SK-N-SH (cell line): Measurements from ENCODE around the gene C1QC. TPM values are rescaled to one million over a fixed set of nuclear protein-coding genes. Genes with fewer than 3 reads are reported as not detected.
A peak's percentile ranks its signal among the peaks of the same experiment; 100 is the strongest.

Source experiments
- CTCF ChIA-PET: fragments of 300-600, 350-600 bp; formaldehyde crosslinking; extraction: SDS; loops from one replicate; lab custom pipeline; 2021; lab: Yijun Ruan, JAX
- POLR2A ChIA-PET: fragments of 350-600 bp; sonication (Branson Sonifier 250); formaldehyde crosslinking; extraction: SDS; loops from one replicate; lab custom pipeline; 2020; ENCODE audit warnings: antibody characterized with exemption, inconsistent platforms; lab: Yijun Ruan, JAX
- DNase-seq: peaks from one replicate; pipeline ENCODE4 v3.0.0; 2012
- H2AFZ ChIP-seq: fragments of 200-600 bp; sonication (generic); 2 replicates; pipeline ENCODE4 v1.8.1; 2016; ENCODE audit warnings: antibody characterized with exemption, mild to moderate bottlenecking, low read depth
- H3F3A ChIP-seq: fragments of 200-600 bp; sonication (generic); replicated peaks from 2 replicates; pipeline ENCODE3; 2016; ENCODE audit warnings: antibody characterized with exemption, mild to moderate bottlenecking; ENCODE audit not compliant: insufficient read depth
- H3K27ac ChIP-seq, 2 experiments: fragments of 200-500 bp in 1 of 2; fragments of 200-600 bp in 1 of 2; sonication (Bioruptor generic) in 1 of 2; sonication (generic), shearing (Covaris generic) in 1 of 2; 2 replicates each; pipeline versions ENCODE4 v1.5.1 to v1.6.1; 2014 to 2016; ENCODE audit warnings: low read depth in 2 of 2, inconsistent platforms in 1 of 2, low read length in 1 of 2, mild to moderate bottlenecking in 1 of 2, mixed read lengths in 1 of 2
- H3K27me3 ChIP-seq: fragments of 200-600 bp; sonication (generic), shearing (Covaris generic); 2 replicates; pipeline ENCODE4 v1.6.1; 2016; ENCODE audit warnings: mixed run types; ENCODE audit not compliant: insufficient read depth
- H3K36me3 ChIP-seq, 2 experiments: fragments of 200-500 bp in 1 of 2; fragments of 200-600 bp in 1 of 2; sonication (Bioruptor generic) in 1 of 2; sonication (generic) in 1 of 2; replicated peaks in 1 of 2; 2 replicates each; pipeline versions ENCODE3 to v1.5.1; 2014 to 2016; ENCODE audit warnings: low read length in 1 of 2, mild to moderate bottlenecking in 1 of 2; ENCODE audit not compliant: insufficient read depth in 2 of 2, control insufficient read depth in 1 of 2
- H3K4me1 ChIP-seq, 2 experiments: fragments of 200-500 bp in 1 of 2; fragments of 200-600 bp in 1 of 2; sonication (Bioruptor generic) in 1 of 2; sonication (generic), shearing (Covaris generic) in 1 of 2; 2 replicates each; pipeline versions ENCODE4 v1.5.1 to v1.6.1; 2014 to 2016; ENCODE audit warnings: low read depth in 1 of 2, low read length in 1 of 2, mixed run types in 1 of 2; ENCODE audit not compliant: insufficient read depth in 2 of 2, control insufficient read depth in 1 of 2
- H3K4me2 ChIP-seq: fragments of 200-600 bp; sonication (generic), shearing (Covaris generic); 2 replicates; pipeline ENCODE4 v1.6.1; 2017; ENCODE audit warnings: mixed run types
- H3K4me3 ChIP-seq, 2 experiments: fragments of 200-500 bp in 1 of 2; fragments of 200-600 bp in 1 of 2; sonication (Bioruptor generic) in 1 of 2; sonication (generic), shearing (Covaris generic) in 1 of 2; 2 replicates each; pipeline versions ENCODE4 v1.5.1 to v1.8.1; 2014 to 2016; ENCODE audit warnings: low read depth in 2 of 2, inconsistent platforms in 1 of 2, low read length in 1 of 2, mild to moderate bottlenecking in 1 of 2, mixed read lengths in 1 of 2, moderate library complexity in 1 of 2
- H3K79me2 ChIP-seq: fragments of 200-600 bp; sonication (generic); 2 replicates; pipeline ENCODE4 v1.8.1; 2017; ENCODE audit warnings: mild to moderate bottlenecking; ENCODE audit not compliant: insufficient read depth
- H3K9ac ChIP-seq: fragments of 200-600 bp; sonication (generic); 2 replicates; pipeline ENCODE4 v1.6.1; 2017; ENCODE audit warnings: mixed run types
- H3K9me2 ChIP-seq: fragments of 200-600 bp; sonication (generic); 2 replicates; pipeline ENCODE4 v1.6.1; 2017; ENCODE audit warnings: mixed run types
- H3K9me3 ChIP-seq: fragments of 200-600 bp; sonication (generic); 2 replicates; pipeline ENCODE4 v1.6.1; 2017; ENCODE audit warnings: mixed run types, mild to moderate bottlenecking, moderate library complexity
- H4K20me1 ChIP-seq: fragments of 200-600 bp; sonication (generic); 2 replicates; pipeline ENCODE4 v1.6.1; 2017; ENCODE audit warnings: mild to moderate bottlenecking, mixed run types; ENCODE audit not compliant: insufficient read depth
- CHD2 ChIP-seq: fragments of 150-350 bp; IDR thresholded peaks from 2 replicates; pipeline ENCODE4 v1.6.1; 2018; ENCODE audit warnings: low read length; ENCODE audit not compliant: partially characterized antibody
- CTCF ChIP-seq: fragments of 200-600 bp; sonication (generic); IDR thresholded peaks from 2 replicates; pipeline ENCODE4 v1.6.1; 2017; ENCODE audit warnings: antibody characterized with exemption, mild to moderate bottlenecking, moderate library complexity
- FOSL2 ChIP-seq: IDR thresholded peaks from 2 replicates; pipeline ENCODE4 v1.4.0; 2012; ENCODE audit warnings: low read depth, mild to moderate bottlenecking, moderate library complexity, borderline replicate concordance
- FOXJ3 ChIP-seq: sonication (generic); formaldehyde crosslinking; IDR thresholded peaks from 2 replicates; pipeline ENCODE4 v1.5.1; 2020; ENCODE audit warnings: mild to moderate bottlenecking, missing genetic modification reagents
- FOXM1 ChIP-seq: IDR thresholded peaks from 2 replicates; pipeline ENCODE4 v1.4.0; 2012; ENCODE audit warnings: low read depth, mild to moderate bottlenecking
- IRF3 ChIP-seq: fragments of 150-350 bp; IDR thresholded peaks from 2 replicates; pipeline ENCODE4 v1.6.1; 2016; ENCODE audit warnings: mild to moderate bottlenecking, low read depth, low read length
- JUND ChIP-seq: IDR thresholded peaks from 2 replicates; pipeline ENCODE4 v1.4.0; 2012
- MAX ChIP-seq: IDR thresholded peaks from 2 replicates; pipeline ENCODE4 v1.4.0; 2012; ENCODE audit warnings: low read depth
- MEF2A ChIP-seq: IDR thresholded peaks from 2 replicates; pipeline ENCODE4 v1.4.0; 2012; ENCODE audit warnings: low read depth, borderline replicate concordance
- NRF1 ChIP-seq: IDR thresholded peaks from 2 replicates; pipeline ENCODE4 v1.6.1; 2012; ENCODE audit warnings: low read depth, mild to moderate bottlenecking, low read length
- RFX5 ChIP-seq: IDR thresholded peaks from 2 replicates; pipeline ENCODE4 v1.6.1; 2012; ENCODE audit warnings: mild to moderate bottlenecking, improper control_type of control experiment, low read length
- RXRA ChIP-seq: IDR thresholded peaks from 2 replicates; pipeline ENCODE4 v1.4.0; 2012; ENCODE audit warnings: low read depth, mild to moderate bottlenecking, borderline replicate concordance
- SMC3 ChIP-seq: IDR thresholded peaks from 2 replicates; pipeline ENCODE4 v1.6.1; 2012; ENCODE audit warnings: low read depth, low read length, improper control_type of control experiment
- TCF12 ChIP-seq: IDR thresholded peaks from 2 replicates; pipeline ENCODE4 v1.4.0; 2012
- USF1 ChIP-seq: IDR thresholded peaks from 2 replicates; pipeline ENCODE4 v1.4.0; 2012; ENCODE audit warnings: low read depth, borderline replicate concordance
- USF2 ChIP-seq: fragments of 150-350 bp; IDR thresholded peaks from 2 replicates; pipeline ENCODE4 v1.6.1; 2017; ENCODE audit warnings: antibody characterized with exemption, low read length, low read depth, borderline replicate concordance
- YY1 ChIP-seq: IDR thresholded peaks from 2 replicates; pipeline ENCODE4 v1.4.0; 2012; ENCODE audit warnings: low read depth, mild to moderate bottlenecking
- WGBS: methylation state at CpG from one replicate; pipeline ENCODE4 v1.1.6; 2017; ENCODE audit warnings: low lambda C conversion rate; 5-methylcytosine and 5-hydroxymethylcytosine counted together
- polyA plus RNA-seq, 3 experiments: library from polyadenylated mRNA; depleted of rRNA; stranded (reverse); fragments of >200 nt; gene quantifications; 2 replicates each; pipeline ENCODE4 v1.2.3, GENCODE V29; 2012

Gene C1QC
- polyA plus RNA-seq, 1 of the 3 experiments (the other 2 are of a cell fraction) = not detected

GRCh38 chr1:22671999-22672398, 28.6 kb downstream of the C1QC start:
- Histone ChIP-seq H2AFZ (no peak overlapping the region), H3K4me3 (no peak overlapping the region), H3F3A (no peaks in the 10 kb centered on the region), H3K4me1 (no peaks in the 10 kb centered on the region; a peak in 1 of 4 replicates), H3K27me3 (peaks cover 20% of the 10 kb centered on the region; the same call in 1 of the 2 replicates), H3K9ac (no peak overlapping the region), H3K79me2 (no peaks in the 10 kb centered on the region), H3K4me2 (no peak overlapping the region), H3K9me3 (no peaks in the 10 kb centered on the region), H3K27ac (no peak overlapping the region), H3K36me3 (no peaks in the 10 kb centered on the region), H3K9me2 (no peaks in the 10 kb centered on the region), H4K20me1 (no peaks in the 10 kb centered on the region)
- no peak for TF ChIP-seq USF1
- WGBS = 81% methylated on average over 4 of the region's 4 CpGs
- DNase-seq = no peak
- POLR2A ChIA-PET = no interaction called here
- CTCF ChIA-PET = interaction anchor here (1.0 to 5.4 kb wide), 8 partner anchors 9 to 292 kb away, joined by 3 to 70 read pairs (median 19); no protein-coding TSS in a partner anchor

DNA sequence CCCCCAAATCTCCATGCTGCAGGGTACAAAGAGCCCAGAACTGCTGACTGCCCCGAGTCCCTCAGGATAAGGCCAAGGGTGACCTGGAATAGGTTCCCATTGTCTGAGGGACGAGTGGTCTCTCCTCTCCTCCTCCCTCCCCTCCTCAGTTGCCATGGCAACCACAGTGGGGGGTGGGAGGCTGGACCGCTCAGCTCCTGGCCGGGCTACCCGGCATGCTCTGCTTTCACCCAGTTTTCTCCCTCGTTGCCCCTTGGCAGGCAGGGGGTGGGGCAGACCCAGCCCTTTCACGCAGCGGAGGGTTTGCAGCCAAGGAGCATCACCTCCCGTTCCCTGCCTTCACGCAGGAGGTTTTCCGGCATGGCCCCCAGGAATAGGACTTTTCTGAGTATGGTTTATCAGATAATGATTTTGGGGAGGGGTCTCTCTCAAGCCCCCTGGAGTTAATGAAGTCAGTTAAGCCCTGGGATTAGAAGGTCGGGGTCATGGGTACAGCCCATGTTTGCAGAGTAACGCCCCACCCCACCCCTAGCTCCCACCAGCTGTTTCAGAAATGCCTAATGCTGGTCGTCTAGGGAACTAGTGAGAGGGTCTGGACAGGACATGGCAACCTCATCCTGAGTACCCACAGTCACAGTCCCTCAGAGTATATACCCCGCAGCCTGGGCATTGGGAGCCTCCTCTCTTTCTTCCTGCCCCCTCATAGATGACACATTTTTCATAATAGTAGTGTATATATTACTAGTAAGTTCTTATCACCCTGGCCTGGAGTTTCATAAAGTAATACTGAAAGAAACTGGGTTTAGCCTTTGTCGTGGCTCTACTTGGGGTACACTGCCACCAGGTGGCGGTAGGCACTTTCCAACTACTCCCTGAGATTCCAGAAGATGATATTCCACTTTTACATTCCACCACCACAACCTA, 30.3 kb downstream of the C1QC start:
- POLR2A ChIA-PET = no interaction called here
- no peaks in the 10 kb centered on the region for H3K9me3 ChIP-seq
- H3K9me2 ChIP-seq = no peaks in the 10 kb centered on the region
- H3K4me1 ChIP-seq = no peaks in the 10 kb centered on the region; a peak in 1 of 4 replicates
- 37% methylated on average over 11 of the region's 17 CpGs for WGBS
- H2AFZ ChIP-seq = no peak overlapping the region
- no peak overlapping the region for H3K9ac ChIP-seq
- no peak overlapping the region; a peak in 1 of 4 replicates for H3K4me3 ChIP-seq
- peak; percentile 87 for DNase-seq
- no peaks in the 10 kb centered on the region for H3F3A ChIP-seq
- H3K27ac ChIP-seq = no peak overlapping the region
- no peaks in the 10 kb centered on the region for H3K36me3 ChIP-seq
- H3K27me3 ChIP-seq = peaks cover 12% of the 10 kb centered on the region; the same call in 1 of the 2 replicates
- no peaks in the 10 kb centered on the region for H4K20me1 ChIP-seq
- H3K79me2 ChIP-seq = no peaks in the 10 kb centered on the region
- CTCF ChIA-PET = interaction anchor here (0.6 to 5.4 kb wide), 43 partner anchors 8 to 513 kb away, joined by 3 to 70 read pairs (median 4); no protein-coding TSS in a partner anchor
- no peak overlapping the region for H3K4me2 ChIP-seq
- no peak for TF ChIP-seq YY1
- TF ChIP-seq TCF12 = no peak
- TF ChIP-seq CTCF = peak; percentile 95
- TF ChIP-seq USF2 = no peak
- no peak for TF ChIP-seq USF1
- TF ChIP-seq JUND = no peak
- no peak for TF ChIP-seq RFX5
- no peak for TF ChIP-seq MAX
- no peak for TF ChIP-seq MEF2A
- TF ChIP-seq CHD2 = no peak
- no peak for TF ChIP-seq FOXM1
- TF ChIP-seq SMC3 = peak; percentile 90
- TF ChIP-seq RXRA = no peak
- no peak for TF ChIP-seq FOXJ3
- no peak for TF ChIP-seq IRF3
- no peak for TF ChIP-seq FOSL2
- TF ChIP-seq NRF1 = 0 out of 2 replicates have a peak, but pooled peaks have one; percentile 8
